ENCODE measurements around the gene POLN.

The POLN gene

DNA sequence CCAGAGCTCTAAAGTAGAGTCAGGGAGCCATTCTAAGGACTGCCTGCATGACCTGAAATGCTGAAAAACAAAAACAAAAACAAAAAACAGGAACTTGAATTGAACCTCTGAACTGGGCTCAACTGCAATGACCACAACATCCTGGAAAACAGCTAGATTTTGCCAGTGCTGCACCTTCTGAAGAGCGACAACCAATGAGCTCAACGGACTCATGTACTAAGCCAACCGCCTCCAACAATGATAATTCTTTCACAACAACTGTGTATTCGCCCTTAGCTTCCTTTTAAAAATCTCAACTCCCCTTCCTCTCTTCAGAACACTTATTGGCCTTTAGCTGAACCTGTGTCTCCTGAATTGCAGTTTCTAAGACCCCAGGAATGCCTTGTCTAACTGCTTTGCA, 69.8 kb downstream of the POLN start:
- H3K4me2 ChIP-seq (ENCODE audit: low read depth, low read length, poor library complexity, severe bottlenecking) = no peak overlapping the region
- H3K4me3 ChIP-seq (ENCODE audit: low read length, poor library complexity, severe bottlenecking) = no peak overlapping the region
- H2AFZ ChIP-seq (ENCODE audit: low read length) = no peak overlapping the region
- no peaks in the 10 kb centered on the region for H4K20me1 ChIP-seq (ENCODE audit: insufficient read depth, low read length, poor library complexity, severe bottlenecking)
- H3K9me2 ChIP-seq (replicated peaks; ENCODE audit: low read depth, low read length) = no peaks in the 10 kb centered on the region
- no peaks in the 10 kb centered on the region for H3F3A ChIP-seq (ENCODE audit: low read depth)
- H3K9me3 ChIP-seq (ENCODE audit: insufficient read depth, low read depth, low read length) = no peaks in the 10 kb centered on the region
- no peaks in the 10 kb centered on the region for H3K36me3 ChIP-seq (ENCODE audit: insufficient read depth, low read length)
- no peaks in the 10 kb centered on the region for H3K79me2 ChIP-seq (ENCODE audit: insufficient read depth, low read length)
- no peaks in the 10 kb centered on the region for H3K4me1 ChIP-seq (ENCODE audit: insufficient read depth, low read length, poor library complexity, severe bottlenecking)
- H3K9ac ChIP-seq (ENCODE audit: low read depth, low read length, poor library complexity, severe bottlenecking) = no peak overlapping the region
- no peaks in the 10 kb centered on the region for H3K27me3 ChIP-seq (ENCODE audit: insufficient read depth, low read length, poor library complexity, severe bottlenecking)
- TF ChIP-seq, protein P1, sequence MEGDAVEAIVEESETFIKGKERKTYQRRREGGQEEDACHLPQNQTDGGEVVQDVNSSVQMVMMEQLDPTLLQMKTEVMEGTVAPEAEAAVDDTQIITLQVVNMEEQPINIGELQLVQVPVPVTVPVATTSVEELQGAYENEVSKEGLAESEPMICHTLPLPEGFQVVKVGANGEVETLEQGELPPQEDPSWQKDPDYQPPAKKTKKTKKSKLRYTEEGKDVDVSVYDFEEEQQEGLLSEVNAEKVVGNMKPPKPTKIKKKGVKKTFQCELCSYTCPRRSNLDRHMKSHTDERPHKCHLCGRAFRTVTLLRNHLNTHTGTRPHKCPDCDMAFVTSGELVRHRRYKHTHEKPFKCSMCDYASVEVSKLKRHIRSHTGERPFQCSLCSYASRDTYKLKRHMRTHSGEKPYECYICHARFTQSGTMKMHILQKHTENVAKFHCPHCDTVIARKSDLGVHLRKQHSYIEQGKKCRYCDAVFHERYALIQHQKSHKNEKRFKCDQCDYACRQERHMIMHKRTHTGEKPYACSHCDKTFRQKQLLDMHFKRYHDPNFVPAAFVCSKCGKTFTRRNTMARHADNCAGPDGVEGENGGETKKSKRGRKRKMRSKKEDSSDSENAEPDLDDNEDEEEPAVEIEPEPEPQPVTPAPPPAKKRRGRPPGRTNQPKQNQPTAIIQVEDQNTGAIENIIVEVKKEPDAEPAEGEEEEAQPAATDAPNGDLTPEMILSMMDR (conservative IDR thresholded peaks at IDR 0.05; ENCODE audit: low read length) = no peak
- TF ChIP-seq EZH2phosphoT487 (IDR thresholded peaks at IDR 0.05; ENCODE audit: borderline replicate concordance) = no peak

DNA sequence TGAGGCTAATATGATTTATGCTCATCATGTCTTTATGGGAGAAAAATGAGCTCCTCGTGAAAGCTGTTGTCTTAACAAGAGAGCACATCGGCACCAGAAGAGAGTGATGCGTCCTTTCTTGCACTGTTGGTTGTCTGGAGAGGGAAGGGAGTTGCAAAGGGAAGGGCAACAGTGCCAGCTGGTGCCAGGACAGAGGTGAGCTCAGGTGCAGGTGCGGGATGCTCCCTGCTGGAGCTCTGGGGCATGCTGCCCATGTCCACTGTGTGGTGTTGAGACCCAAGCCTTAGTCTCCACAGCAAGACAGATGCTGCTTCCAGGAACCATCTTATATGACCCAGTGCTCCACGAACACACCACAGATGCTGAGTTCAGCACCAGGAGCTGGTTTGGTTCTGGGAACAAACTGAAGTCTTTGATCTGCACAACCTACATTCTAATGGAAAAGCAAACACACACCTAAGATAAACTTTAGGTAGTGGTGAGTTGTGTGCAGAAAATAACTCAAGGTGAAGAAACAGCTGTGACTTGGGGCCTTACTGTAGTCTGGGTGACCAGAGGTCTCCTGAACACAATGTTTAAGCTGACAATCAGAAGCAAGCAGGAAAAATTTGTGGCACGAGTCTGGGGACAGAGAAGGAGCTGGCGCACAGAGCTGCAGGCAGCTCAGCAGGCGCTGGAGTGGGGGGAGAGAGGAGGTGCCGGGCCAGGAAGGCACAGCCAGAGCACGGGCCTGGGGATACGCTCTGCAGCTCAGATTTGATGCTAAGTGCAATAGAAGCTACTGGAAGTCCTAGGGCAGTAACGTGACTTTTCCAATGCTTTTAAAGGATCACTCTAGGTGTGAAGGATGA, 73.2 kb downstream of the POLN start:
- Histone ChIP-seq H3K36me3 (ENCODE audit: insufficient read depth, low read length) (no peaks in the 10 kb centered on the region), H2AFZ (ENCODE audit: low read length) (no peak overlapping the region), H3F3A (ENCODE audit: low read depth) (no peaks in the 10 kb centered on the region), H3K27me3 (ENCODE audit: insufficient read depth, low read length, poor library complexity, severe bottlenecking) (no peaks in the 10 kb centered on the region), H3K79me2 (ENCODE audit: insufficient read depth, low read length) (no peaks in the 10 kb centered on the region), H4K20me1 (ENCODE audit: insufficient read depth, low read length, poor library complexity, severe bottlenecking) (no peaks in the 10 kb centered on the region), H3K9me3 (ENCODE audit: insufficient read depth, low read depth, low read length) (no peaks in the 10 kb centered on the region), H3K4me2 (ENCODE audit: low read depth, low read length, poor library complexity, severe bottlenecking) (no peak overlapping the region), H3K9ac (ENCODE audit: low read depth, low read length, poor library complexity, severe bottlenecking) (no peak overlapping the region), H3K4me1 (ENCODE audit: insufficient read depth, low read length, poor library complexity, severe bottlenecking) (no peaks in the 10 kb centered on the region), H3K4me3 (ENCODE audit: low read length, poor library complexity, severe bottlenecking) (no peak overlapping the region), H3K9me2 (replicated peaks; ENCODE audit: low read depth, low read length) (no peaks in the 10 kb centered on the region)
- TF ChIP-seq EZH2phosphoT487 (IDR thresholded peaks at IDR 0.05; ENCODE audit: borderline replicate concordance) = no peak
- TF ChIP-seq, protein P1 (conservative IDR thresholded peaks at IDR 0.05; ENCODE audit: low read length) = no peak

DNA sequence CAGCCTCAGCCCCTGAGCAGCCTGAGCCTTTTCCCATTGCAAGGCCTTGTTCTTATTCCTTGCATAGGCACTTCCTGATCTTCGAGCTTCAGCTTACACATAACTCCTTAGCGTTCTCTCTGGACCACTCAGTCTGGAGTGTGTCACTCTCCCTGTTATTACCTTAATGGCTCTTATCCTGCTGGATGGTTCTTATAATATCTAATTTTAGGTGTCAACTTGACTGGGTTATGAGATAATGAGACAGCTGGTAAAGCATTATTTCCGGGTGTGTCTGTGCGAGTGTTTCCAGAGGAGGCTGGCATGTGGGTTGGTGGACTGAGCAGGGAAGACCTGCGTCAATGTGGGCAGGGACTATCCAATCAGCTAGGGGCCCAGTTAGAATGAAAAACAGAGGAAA, 75.7 kb downstream of the POLN start:
- Histone ChIP-seq H3K9ac (ENCODE audit: low read depth, low read length, poor library complexity, severe bottlenecking) (no peak overlapping the region), H3K9me3 (ENCODE audit: insufficient read depth, low read depth, low read length) (no peaks in the 10 kb centered on the region), H3K9me2 (replicated peaks; ENCODE audit: low read depth, low read length) (no peaks in the 10 kb centered on the region), H3K4me3 (ENCODE audit: low read length, poor library complexity, severe bottlenecking) (no peak overlapping the region), H4K20me1 (ENCODE audit: insufficient read depth, low read length, poor library complexity, severe bottlenecking) (no peaks in the 10 kb centered on the region), H3K4me2 (ENCODE audit: low read depth, low read length, poor library complexity, severe bottlenecking) (no peak overlapping the region), H3K27me3 (ENCODE audit: insufficient read depth, low read length, poor library complexity, severe bottlenecking) (no peaks in the 10 kb centered on the region), H3K4me1 (ENCODE audit: insufficient read depth, low read length, poor library complexity, severe bottlenecking) (no peaks in the 10 kb centered on the region), H3K79me2 (ENCODE audit: insufficient read depth, low read length) (no peaks in the 10 kb centered on the region), H2AFZ (ENCODE audit: low read length) (no peak overlapping the region), H3F3A (ENCODE audit: low read depth) (no peaks in the 10 kb centered on the region), H3K36me3 (ENCODE audit: insufficient read depth, low read length) (no peaks in the 10 kb centered on the region)
- TF ChIP-seq EZH2phosphoT487 (IDR thresholded peaks at IDR 0.05; ENCODE audit: borderline replicate concordance) = no peak
- TF ChIP-seq, protein P1 (conservative IDR thresholded peaks at IDR 0.05; ENCODE audit: low read length) = no peak

All from Loucy (cell line).